ENCODE results near the gene GDAP1L1. TPM values are rescaled to one million over a fixed set of nuclear protein-coding genes. Genes with fewer than 3 reads are reported as not detected.

The GDAP1L1 gene
- total RNA-seq, 1 donor from 2014 or later, result 1.1 TPM

- Mint-ChIP-seq H3K27ac (no peak overlapping the region), H3K27me3 (no peaks in the 10 kb centered on the region), H3K36me3 (ENCODE audit: insufficient read depth) (peaks cover 3% of the 10 kb centered on the region), H3K4me3 (ENCODE audit: low read depth) (no peak overlapping the region), H3K4me1 (ENCODE audit: low read depth) (peaks cover 12% of the 10 kb centered on the region), H3K9me3 (ENCODE audit: low read depth) (peaks cover 5% of the 10 kb centered on the region)
- no peak for DNase-seq (ENCODE audit: low spot score, unreplicated experiment)
- TF ChIP-seq, protein P1, sequence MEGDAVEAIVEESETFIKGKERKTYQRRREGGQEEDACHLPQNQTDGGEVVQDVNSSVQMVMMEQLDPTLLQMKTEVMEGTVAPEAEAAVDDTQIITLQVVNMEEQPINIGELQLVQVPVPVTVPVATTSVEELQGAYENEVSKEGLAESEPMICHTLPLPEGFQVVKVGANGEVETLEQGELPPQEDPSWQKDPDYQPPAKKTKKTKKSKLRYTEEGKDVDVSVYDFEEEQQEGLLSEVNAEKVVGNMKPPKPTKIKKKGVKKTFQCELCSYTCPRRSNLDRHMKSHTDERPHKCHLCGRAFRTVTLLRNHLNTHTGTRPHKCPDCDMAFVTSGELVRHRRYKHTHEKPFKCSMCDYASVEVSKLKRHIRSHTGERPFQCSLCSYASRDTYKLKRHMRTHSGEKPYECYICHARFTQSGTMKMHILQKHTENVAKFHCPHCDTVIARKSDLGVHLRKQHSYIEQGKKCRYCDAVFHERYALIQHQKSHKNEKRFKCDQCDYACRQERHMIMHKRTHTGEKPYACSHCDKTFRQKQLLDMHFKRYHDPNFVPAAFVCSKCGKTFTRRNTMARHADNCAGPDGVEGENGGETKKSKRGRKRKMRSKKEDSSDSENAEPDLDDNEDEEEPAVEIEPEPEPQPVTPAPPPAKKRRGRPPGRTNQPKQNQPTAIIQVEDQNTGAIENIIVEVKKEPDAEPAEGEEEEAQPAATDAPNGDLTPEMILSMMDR (IDR thresholded peaks at IDR 0.05; ENCODE audit: unreplicated experiment), result no peak
Measured at GRCh38 chr20:44304383-44304782, 57.3 kb downstream of the GDAP1L1 start.

GRCh38 chr20:44306927-44307326, 59.8 kb downstream of the GDAP1L1 start:
- H3K4me1 Mint-ChIP-seq (ENCODE audit: low read depth), result peaks cover 18% of the 10 kb centered on the region
- H3K27me3 Mint-ChIP-seq, result peaks cover 3% of the 10 kb centered on the region
- TF ChIP-seq, protein P1 (IDR thresholded peaks at IDR 0.05; ENCODE audit: unreplicated experiment), result no peak
- H3K9me3 Mint-ChIP-seq (ENCODE audit: low read depth), result no peaks in the 10 kb centered on the region
- DNase-seq (ENCODE audit: low spot score, unreplicated experiment), result no peak
- no peaks in the 10 kb centered on the region for H3K36me3 Mint-ChIP-seq (ENCODE audit: insufficient read depth)
- no peak overlapping the region for H3K4me3 Mint-ChIP-seq (ENCODE audit: low read depth)
- no peak overlapping the region for H3K27ac Mint-ChIP-seq

DNA sequence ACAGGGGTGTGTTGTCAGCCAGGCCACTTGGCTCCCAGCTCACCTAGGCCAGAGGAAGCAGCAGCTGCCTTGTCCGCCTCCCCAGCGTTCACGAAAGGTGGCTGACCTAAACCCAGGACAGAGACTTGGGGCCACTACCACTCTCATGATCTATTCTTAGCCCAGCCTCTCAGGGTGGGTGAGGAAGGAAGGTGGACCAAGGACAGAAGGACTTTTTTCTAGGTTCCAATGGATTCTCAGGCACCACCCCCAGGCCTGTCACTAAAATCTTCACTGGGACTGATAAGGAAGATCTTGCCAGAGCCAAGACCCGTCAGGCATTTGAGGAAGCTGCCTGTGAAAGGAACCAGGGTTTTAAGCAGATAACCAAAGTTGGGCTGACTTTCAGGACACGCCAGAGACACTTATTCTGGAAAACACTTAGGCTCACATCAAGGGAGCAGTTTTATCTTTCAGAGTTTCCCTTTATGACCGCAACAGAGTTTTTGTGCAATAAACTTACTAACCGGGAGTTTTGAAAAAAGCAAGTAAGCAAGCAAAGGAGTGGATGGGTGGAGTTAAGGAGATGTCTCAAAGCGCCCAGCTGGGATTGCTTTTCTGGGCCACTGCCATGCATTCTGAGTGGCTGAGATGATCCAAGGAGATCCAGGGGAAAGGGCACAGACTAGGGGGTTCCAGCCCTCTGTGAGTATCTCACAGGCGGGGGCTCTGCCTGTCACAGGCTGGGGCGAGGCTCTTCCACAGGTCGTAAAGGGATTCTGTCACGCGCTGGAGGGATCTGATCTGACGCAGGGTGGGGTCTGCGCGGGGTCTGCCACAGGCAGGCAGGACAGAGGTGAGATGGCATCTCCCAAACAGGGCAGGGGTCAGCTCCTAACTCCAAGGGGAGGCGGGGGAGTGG, 62.9 kb downstream of the GDAP1L1 start:
- TF ChIP-seq, protein P1 (IDR thresholded peaks at IDR 0.05; ENCODE audit: unreplicated experiment), result no peak
- Mint-ChIP-seq H3K9me3 (ENCODE audit: low read depth) (no peaks in the 10 kb centered on the region), H3K4me3 (ENCODE audit: low read depth) (peak overlapping the region; percentile 84), H3K27ac (peak overlapping the region; percentile 19), H3K4me1 (ENCODE audit: low read depth) (peaks cover 8% of the 10 kb centered on the region), H3K36me3 (ENCODE audit: insufficient read depth) (no peaks in the 10 kb centered on the region), H3K27me3 (peaks cover 3% of the 10 kb centered on the region)
- DNase-seq (ENCODE audit: low spot score, unreplicated experiment), result no peak

GRCh38 chr20:44310664-44311639, 63.8 kb downstream of the GDAP1L1 start, which contains the start of gene FITM2:
FITM2 (minus strand) TSS chr20:44311202; CDS start chr20:44311148, 54 bp downstream.
- TF ChIP-seq, protein P1 (IDR thresholded peaks at IDR 0.05; ENCODE audit: unreplicated experiment), result peak; percentile 96
- DNase-seq (ENCODE audit: low spot score, unreplicated experiment), result peak; percentile 98
- H3K27ac Mint-ChIP-seq, result peak within 1 kb of the TSS; percentile 92
- H3K27me3 Mint-ChIP-seq, result peaks cover 3% of the 10 kb centered on the region
- H3K4me3 Mint-ChIP-seq (ENCODE audit: low read depth), result peak within 1 kb of the TSS; percentile 84
- no peaks in the 10 kb centered on the region for H3K36me3 Mint-ChIP-seq (ENCODE audit: insufficient read depth)
- H3K9me3 Mint-ChIP-seq (ENCODE audit: low read depth), result no peaks in the 10 kb centered on the region
- H3K4me1 Mint-ChIP-seq (ENCODE audit: low read depth), result peaks cover 8% of the 10 kb centered on the region

- Mint-ChIP-seq H3K4me3 (ENCODE audit: low read depth) (no peak overlapping the region), H3K36me3 (ENCODE audit: insufficient read depth) (no peaks in the 10 kb centered on the region), H3K27ac (no peak overlapping the region), H3K27me3 (peaks cover 3% of the 10 kb centered on the region), H3K4me1 (ENCODE audit: low read depth) (peaks cover 7% of the 10 kb centered on the region), H3K9me3 (ENCODE audit: low read depth) (no peaks in the 10 kb centered on the region)
- no peak for DNase-seq (ENCODE audit: low spot score, unreplicated experiment)
- TF ChIP-seq, protein P1 (IDR thresholded peaks at IDR 0.05; ENCODE audit: unreplicated experiment), result no peak
Measured at GRCh38 chr20:44314870-44315269, 67.8 kb downstream of the GDAP1L1 start.
